Activated CD4-positive, alpha-beta T cell treated with anti-CD3 and anti-CD28 coated beads for 36 hours (primary cell): ENCODE measurements around the gene SRRM2. TPM values are rescaled to one million over a fixed set of nuclear protein-coding genes. Genes with fewer than 3 reads are reported as not detected.

Experiments
- ATAC-seq: fragments of 200-7000 bp; cut with Tn5 transposase; one replicate; pipeline ENCODE4 v1.10.0; 2021; ENCODE audit warnings: mild to moderate bottlenecking, moderate library complexity
- CTCF ChIA-PET: fragments of 350-600 bp; sonication (Branson Sonifier 250); formaldehyde crosslinking; loops from one replicate; lab custom pipeline; 2021; ENCODE audit warnings: antibody characterized with exemption; lab: Charles Lee
- POLR2A ChIA-PET: fragments of 350-600 bp; sonication (Branson Sonifier 250); formaldehyde crosslinking; loops from one replicate; lab custom pipeline; 2021; ENCODE audit warnings: antibody characterized with exemption, inconsistent platforms; lab: Charles Lee
- DNase-seq: peaks from one replicate; pipeline ENCODE4 v3.0.0-alpha.2; 2020
- H3K27ac Mint-ChIP-seq: one replicate; pipeline ENCODE4 v1.8.0; 2021; ENCODE audit warnings: mixed read lengths
- H3K27me3 Mint-ChIP-seq: one replicate; pipeline ENCODE4 v1.8.0; 2021; ENCODE audit warnings: mixed read lengths
- H3K36me3 Mint-ChIP-seq: one replicate; pipeline ENCODE4 v1.8.0; 2021; ENCODE audit warnings: low read depth, mixed read lengths
- H3K4me1 Mint-ChIP-seq: one replicate; pipeline ENCODE4 v1.8.0; 2021; ENCODE audit warnings: mixed read lengths
- H3K4me3 Mint-ChIP-seq: one replicate; pipeline ENCODE4 v1.8.0; 2021; ENCODE audit warnings: mild to moderate bottlenecking, moderate library complexity, mixed read lengths
- H3K9me3 Mint-ChIP-seq: one replicate; pipeline ENCODE4 v1.8.0; 2021; ENCODE audit warnings: low read depth, mixed read lengths
- intact Hi-C, 2 experiments: fragments of 100-400 bp; cut with DNase I in 1 of 2; cut with micrococcal nuclease in 1 of 2; formaldehyde crosslinking; loops; one replicate each; pipeline versions ENCODE4 v1.14.2 to v1.15.1; 2022 to 2024; cut with DNase I, micrococcal nuclease
- total RNA-seq, 2 experiments: library from RNA; stranded (reverse); gene quantifications; one replicate each; pipeline ENCODE4 v1.2.3, GENCODE V29; 2021

The SRRM2 gene
- total RNA-seq, 2 experiments from 2014 or later = 517 to 598 TPM

- peaks cover 31% of the 10 kb centered on the region for H3K4me1 Mint-ChIP-seq
- intact Hi-C loops = no loop called here
- no peak overlapping the region for H3K4me3 Mint-ChIP-seq
- ChIA-PET POLR2A (interaction anchor here (1.3 to 6.3 kb wide), 4 partner anchors 9 to 22 kb away, joined by 4 to 26 read pairs (median 7); partner anchors contain the start of gene SRRM2), CTCF (interaction anchor here (0.5 to 1.2 kb wide), 3 partner anchors 22 to 572 kb away, joined by 3 read pairs; partner anchors contain the start of gene SRRM2)
- peaks cover 32% of the 10 kb centered on the region for H3K36me3 Mint-ChIP-seq
- no peaks in the 10 kb centered on the region for H3K9me3 Mint-ChIP-seq
- no peak overlapping the region for H3K27ac Mint-ChIP-seq
- ATAC-seq (no peak), DNase-seq (no peak)
- no peaks in the 10 kb centered on the region for H3K27me3 Mint-ChIP-seq
Observed at GRCh38 chr16:2774161-2774891, 21.9 kb downstream of the SRRM2 start.

GRCh38 chr16:2775131-2775716, 22.8 kb downstream of the SRRM2 start:
- DNase-seq (no peak), ATAC-seq (no peak)
- Mint-ChIP-seq H3K27me3 (no peaks in the 10 kb centered on the region), H3K4me1 (peaks cover 26% of the 10 kb centered on the region), H3K27ac (no peak overlapping the region), H3K36me3 (peaks cover 23% of the 10 kb centered on the region), H3K9me3 (no peaks in the 10 kb centered on the region), H3K4me3 (peak overlapping the region; percentile 95)
- CTCF ChIA-PET = no interaction called here
- POLR2A ChIA-PET = interaction anchor here (0.8 to 6.3 kb wide), 4 partner anchors 10 to 23 kb away, joined by 3 to 26 read pairs (median 7); partner anchors contain the start of gene SRRM2
- intact Hi-C loops = loop anchor here (5.0 kb wide), 2 partner anchors 92 to 247 kb away; partner anchors contain the start of genes HCFC1R1 (in 1 of the 2), THOC6 (in 1 of the 2) and TNFRSF12A (in 1 of the 2)

GRCh38 chr16:2775765-2776499, 23.5 kb downstream of the SRRM2 start:
- Mint-ChIP-seq H3K4me1 (peaks cover 26% of the 10 kb centered on the region), H3K4me3 (peak overlapping the region; percentile 95), H3K27ac (peak overlapping the region; percentile 94), H3K27me3 (no peaks in the 10 kb centered on the region), H3K9me3 (no peaks in the 10 kb centered on the region), H3K36me3 (peaks cover 16% of the 10 kb centered on the region)
- ATAC-seq (no peak), DNase-seq (no peak)
- intact Hi-C loops = loop anchor here (2.0 to 5.0 kb wide), 5 partner anchors 91 to 246 kb away; partner anchors contain the start of genes HCFC1R1 (in 1 of the 2), KCTD5 (in 1 of the 2), THOC6 (in 1 of the 2) and TNFRSF12A (in 1 of the 2)
- POLR2A ChIA-PET = interaction anchor here (0.7 to 6.3 kb wide), 4 partner anchors 12 to 23 kb away, joined by 3 to 26 read pairs (median 8); partner anchors contain the start of gene SRRM2
- CTCF ChIA-PET = interaction anchor here (0.6 kb wide), 1 partner anchor 255 kb away, joined by 3 read pairs; no protein-coding TSS in a partner anchor

GRCh38 chr16:2776500-2777139, 24.2 kb downstream of the SRRM2 start:
- no peaks in the 10 kb centered on the region for H3K27me3 Mint-ChIP-seq
- H3K27ac Mint-ChIP-seq = peak overlapping the region; percentile 94
- H3K36me3 Mint-ChIP-seq = peaks cover 10% of the 10 kb centered on the region
- H3K9me3 Mint-ChIP-seq = no peaks in the 10 kb centered on the region
- POLR2A ChIA-PET = interaction anchor here (0.7 to 6.3 kb wide), 3 partner anchors 17 to 24 kb away, joined by 8 to 26 read pairs (median 8); partner anchors contain the start of gene SRRM2
- peaks cover 26% of the 10 kb centered on the region for H3K4me1 Mint-ChIP-seq
- intact Hi-C loops = loop anchor here (1.0 to 5.0 kb wide), 11 partner anchors 23 to 508 kb away; partner anchors contain the start of genes HCFC1R1 (in 1 of the 2), KCTD5 (in 1 of the 2), RNPS1 (in 1 of the 2) and SRRM2 (in 1 of the 2)
- ATAC-seq (peak; percentile 27), DNase-seq (peak; percentile 69)
- CTCF ChIA-PET = no interaction called here
- H3K4me3 Mint-ChIP-seq = peak overlapping the region; percentile 95

- POLR2A ChIA-PET = interaction anchor here (3.7 to 6.3 kb wide), 2 partner anchors 21 to 25 kb away, joined by 8 to 26 read pairs; partner anchors contain the start of gene SRRM2
- intact Hi-C loops = loop anchor here (1.0 to 5.0 kb wide), 11 partner anchors 24 to 509 kb away; partner anchors contain the start of genes HCFC1R1 (in 1 of the 2), KCTD5 (in 1 of the 2), RNPS1 (in 1 of the 2) and SRRM2 (in 1 of the 2)
- peaks cover 6% of the 10 kb centered on the region for H3K36me3 Mint-ChIP-seq
Observed at GRCh38 chr16:2777231-2777902, 24.9 kb downstream of the SRRM2 start, which contains the start of gene ELOB. Gene ELOB (minus strand): TSS chr16:2777280. CDS start chr16:2777239, 41 bp downstream.

GRCh38 chr16:2777903-2778629, 25.6 kb downstream of the SRRM2 start:
- peak; percentile 41 for DNase-seq
- Mint-ChIP-seq H3K4me1 (peaks cover 24% of the 10 kb centered on the region), H3K27ac (peak overlapping the region; percentile 96), H3K4me3 (peak overlapping the region; percentile 95), H3K36me3 (peaks cover 3% of the 10 kb centered on the region), H3K9me3 (no peaks in the 10 kb centered on the region), H3K27me3 (no peaks in the 10 kb centered on the region)
- ChIA-PET POLR2A (interaction anchor here (1.1 to 6.3 kb wide), 2 partner anchors 25 to 105 kb away, joined by 4 to 26 read pairs; partner anchors contain the start of genes FLYWCH2 and SRRM2), CTCF (interaction anchor here (0.7 to 1.2 kb wide), 4 partner anchors 23 to 184 kb away, joined by 3 to 4 read pairs (median 3); no protein-coding TSS in a partner anchor)
- peak; percentile 34 for ATAC-seq
- intact Hi-C loops = loop anchor here (1.0 to 5.0 kb wide), 11 partner anchors 25 to 510 kb away; partner anchors contain the start of genes HCFC1R1 (in 1 of the 2), KCTD5 (in 1 of the 2), RNPS1 (in 1 of the 2) and SRRM2 (in 1 of the 2)

More at GRCh38 chr16:2777231-2777902, 24.9 kb downstream of the SRRM2 start, which contains the start of gene ELOB:
- H3K9me3 Mint-ChIP-seq = no peaks in the 10 kb centered on the region
- DNase-seq (peak; percentile 95), ATAC-seq (peak; percentile 94)
- peak within 1 kb of the TSS; percentile 95 for H3K4me3 Mint-ChIP-seq
- no peaks in the 10 kb centered on the region for H3K27me3 Mint-ChIP-seq
- CTCF ChIA-PET = interaction anchor here (1.1 kb wide), 1 partner anchor 185 kb away, joined by 3 read pairs; no protein-coding TSS in a partner anchor
- H3K27ac Mint-ChIP-seq = peak within 1 kb of the TSS; percentile 96
- peaks cover 26% of the 10 kb centered on the region for H3K4me1 Mint-ChIP-seq

GRCh38 chr16:2778630-2778958, 26.2 kb downstream of the SRRM2 start:
- ChIA-PET CTCF (interaction anchor here (0.7 to 1.2 kb wide), 3 partner anchors 22 to 67 kb away, joined by 3 to 4 read pairs (median 3); no protein-coding TSS in a partner anchor), POLR2A (interaction anchor here (1.1 to 6.3 kb wide), 2 partner anchors 26 to 104 kb away, joined by 4 to 26 read pairs; partner anchors contain the start of genes FLYWCH2 and SRRM2)
- H3K27me3 Mint-ChIP-seq = no peaks in the 10 kb centered on the region
- no peak for DNase-seq
- peak overlapping the region; percentile 96 for H3K27ac Mint-ChIP-seq
- no peak for ATAC-seq
- H3K4me3 Mint-ChIP-seq = peak overlapping the region; percentile 95
- intact Hi-C loops = loop anchor here (5.0 kb wide), 2 partner anchors 89 to 244 kb away; partner anchors contain the start of genes HCFC1R1 (in 1 of the 2), THOC6 (in 1 of the 2) and TNFRSF12A (in 1 of the 2)
- peaks cover 24% of the 10 kb centered on the region for H3K4me1 Mint-ChIP-seq
- peaks cover 3% of the 10 kb centered on the region for H3K36me3 Mint-ChIP-seq
- no peaks in the 10 kb centered on the region for H3K9me3 Mint-ChIP-seq

- H3K4me1 Mint-ChIP-seq = peaks cover 24% of the 10 kb centered on the region
- ATAC-seq (no peak), DNase-seq (no peak)
- CTCF ChIA-PET = interaction anchor here (0.6 to 1.2 kb wide), 2 partner anchors 18 to 21 kb away, joined by 4 read pairs; no protein-coding TSS in a partner anchor
- no peaks in the 10 kb centered on the region for H3K9me3 Mint-ChIP-seq
- POLR2A ChIA-PET = interaction anchor here (1.1 to 6.3 kb wide), 2 partner anchors 27 to 104 kb away, joined by 4 to 26 read pairs; partner anchors contain the start of genes FLYWCH2 and SRRM2
- intact Hi-C loops = loop anchor here (5.0 kb wide), 2 partner anchors 88 to 243 kb away; partner anchors contain the start of genes HCFC1R1 (in 1 of the 2), THOC6 (in 1 of the 2) and TNFRSF12A (in 1 of the 2)
- H3K27ac Mint-ChIP-seq = peak overlapping the region; percentile 17
- H3K4me3 Mint-ChIP-seq = no peak overlapping the region
- H3K36me3 Mint-ChIP-seq = peaks cover 3% of the 10 kb centered on the region
- no peaks in the 10 kb centered on the region for H3K27me3 Mint-ChIP-seq
Observed at GRCh38 chr16:2779151-2779920, 26.9 kb downstream of the SRRM2 start.
